T-helper 2 cell (primary cell): ENCODE measurements around the gene TYRP1.
"Not testable (repeated sequence)": the region's sequence is repeated elsewhere in the genome, so short reads cannot be mapped to it uniquely, and the experiment has no call there.

Source experiments
- DNase-seq, 5 experiments: peaks; one replicate each; pipeline versions ENCODE4 v3.0.0 to v3.0.0-alpha.2; 2012 to 2022
- total RNA-seq, 2 donors: gene quantifications; one replicate each; lab custom pipeline; 2026; lab: John Stamatoyannopoulos, UW

Gene TYRP1
- 0 reads per million in 2 donors for total RNA-seq

GRCh38 chr9:12693141-12693540 lies at the start of gene TYRP1:
Gene TYRP1, plus strand, starts transcription at chr9:12693385. Its CDS starts 612 bp downstream, at chr9:12693997.
- no peak for DNase-seq

GRCh38 chr9:12643686-12644085 lies 49.5 kb upstream of the TYRP1 start:
- no peak for DNase-seq

- no peak for DNase-seq
Measured at GRCh38 chr9:12648925-12649324, 44.3 kb upstream of the TYRP1 start.

GRCh38 chr9:12651125-12651524 lies 42.1 kb upstream of the TYRP1 start:
- no peak for DNase-seq

GRCh38 chr9:12652973-12653372 lies 40.2 kb upstream of the TYRP1 start:
- no peak for DNase-seq

- no peak for DNase-seq
Measured at GRCh38 chr9:12656803-12657202, 36.4 kb upstream of the TYRP1 start.

- DNase-seq: no peak
Measured at GRCh38 chr9:12657233-12657632, 36.0 kb upstream of the TYRP1 start.

- no peak for DNase-seq
Measured at GRCh38 chr9:12657998-12658397, 35.2 kb upstream of the TYRP1 start.

GRCh38 chr9:12658531-12659209 lies 34.5 kb upstream of the TYRP1 start:
- DNase-seq: no peak

GRCh38 chr9:12659220-12659619 lies 34.0 kb upstream of the TYRP1 start:
- DNase-seq: no peak

- no peak for DNase-seq
Measured at GRCh38 chr9:12666813-12667212, 26.4 kb upstream of the TYRP1 start.

- no peak for DNase-seq
Measured at GRCh38 chr9:12667892-12668291, 25.3 kb upstream of the TYRP1 start.

GRCh38 chr9:12670006-12670405 lies 23.2 kb upstream of the TYRP1 start:
- DNase-seq: no peak

GRCh38 chr9:12674961-12675360 lies 18.2 kb upstream of the TYRP1 start:
- no peak for DNase-seq

GRCh38 chr9:12677462-12678126 lies 15.6 kb upstream of the TYRP1 start:
- DNase-seq: not testable (repeated sequence)

GRCh38 chr9:12680341-12680740 lies 12.8 kb upstream of the TYRP1 start:
- no peak for DNase-seq

GRCh38 chr9:12680757-12681156 lies 12.4 kb upstream of the TYRP1 start:
- DNase-seq: no peak

GRCh38 chr9:12681620-12682019 lies 11.6 kb upstream of the TYRP1 start:
- no peak for DNase-seq

- no peak for DNase-seq
Measured at GRCh38 chr9:12684974-12685373, 8.2 kb upstream of the TYRP1 start.

- no peak for DNase-seq
Measured at GRCh38 chr9:12689233-12689632, 4.0 kb upstream of the TYRP1 start.

- no peak for DNase-seq
Measured at GRCh38 chr9:12694013-12694412, 828 bp downstream of the TYRP1 start.

- no peak for DNase-seq
Measured at GRCh38 chr9:12695474-12695873, 2.3 kb downstream of the TYRP1 start.

GRCh38 chr9:12696931-12697622 lies 3.9 kb downstream of the TYRP1 start:
- DNase-seq: no peak

GRCh38 chr9:12697719-12698118 lies 4.5 kb downstream of the TYRP1 start:
- no peak for DNase-seq
